Stimulated activated CD8-positive, alpha-beta memory T cell treated with anti-CD3 and anti-CD28 coated beads, Interleukin-2, amount 100 ng/mL, for 1 hour (primary cell): ENCODE data around the gene MARCHF2.
"Not testable (repeated sequence)": the region's sequence is repeated elsewhere in the genome, so short reads cannot be mapped to it uniquely, and the experiment has no call there.

Experiments used
- DNase-seq, 2 donors: peaks; one replicate each; pipeline ENCODE4 v3.0.0-alpha.2; 2020; ENCODE audit warnings: low read depth in 2 of 2

The MARCHF2 gene

GRCh38 chr19:8410718-8411117, 2.4 kb upstream of the MARCHF2 start:
- not testable (repeated sequence) for DNase-seq

DNA sequence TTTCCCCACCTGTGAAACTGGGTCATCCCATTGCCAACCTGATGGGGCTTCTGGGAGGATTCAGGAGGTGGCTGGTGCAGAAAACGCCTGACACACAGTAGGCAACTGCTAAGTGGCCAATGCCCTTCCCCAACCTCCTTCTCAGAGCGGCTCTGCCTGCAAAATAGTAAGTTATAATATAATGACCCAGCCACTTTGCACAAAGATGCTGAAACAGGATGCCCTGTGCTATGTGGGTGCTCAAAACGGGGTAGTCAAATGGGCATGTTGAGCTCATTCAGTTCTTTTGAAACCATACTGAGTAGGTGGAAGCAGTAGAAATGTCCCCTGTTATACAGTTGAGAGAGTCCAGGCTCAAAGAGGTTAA, 507 bp downstream of the MARCHF2 start:
- DNase-seq: no peak

DNA sequence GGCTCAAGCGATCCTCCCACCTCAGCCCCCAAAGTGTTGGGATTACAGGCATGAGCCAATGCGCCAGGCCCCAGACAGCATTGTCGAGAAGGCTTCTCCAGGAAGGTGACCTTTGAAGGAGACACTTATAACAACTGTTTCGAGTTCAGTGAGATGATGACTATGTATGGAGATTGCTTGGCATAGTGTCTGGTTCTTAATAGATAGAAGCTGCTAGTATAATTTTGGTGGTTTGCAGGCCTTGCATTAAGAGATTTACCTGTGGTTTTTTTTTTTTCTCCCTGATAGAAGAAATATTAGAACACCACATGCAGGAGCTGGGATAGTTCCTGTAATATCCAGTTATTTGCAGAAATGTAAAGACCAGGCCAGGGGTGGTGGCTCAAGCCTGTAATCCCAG, 3.7 kb downstream of the MARCHF2 start:
- no peak for DNase-seq

DNA sequence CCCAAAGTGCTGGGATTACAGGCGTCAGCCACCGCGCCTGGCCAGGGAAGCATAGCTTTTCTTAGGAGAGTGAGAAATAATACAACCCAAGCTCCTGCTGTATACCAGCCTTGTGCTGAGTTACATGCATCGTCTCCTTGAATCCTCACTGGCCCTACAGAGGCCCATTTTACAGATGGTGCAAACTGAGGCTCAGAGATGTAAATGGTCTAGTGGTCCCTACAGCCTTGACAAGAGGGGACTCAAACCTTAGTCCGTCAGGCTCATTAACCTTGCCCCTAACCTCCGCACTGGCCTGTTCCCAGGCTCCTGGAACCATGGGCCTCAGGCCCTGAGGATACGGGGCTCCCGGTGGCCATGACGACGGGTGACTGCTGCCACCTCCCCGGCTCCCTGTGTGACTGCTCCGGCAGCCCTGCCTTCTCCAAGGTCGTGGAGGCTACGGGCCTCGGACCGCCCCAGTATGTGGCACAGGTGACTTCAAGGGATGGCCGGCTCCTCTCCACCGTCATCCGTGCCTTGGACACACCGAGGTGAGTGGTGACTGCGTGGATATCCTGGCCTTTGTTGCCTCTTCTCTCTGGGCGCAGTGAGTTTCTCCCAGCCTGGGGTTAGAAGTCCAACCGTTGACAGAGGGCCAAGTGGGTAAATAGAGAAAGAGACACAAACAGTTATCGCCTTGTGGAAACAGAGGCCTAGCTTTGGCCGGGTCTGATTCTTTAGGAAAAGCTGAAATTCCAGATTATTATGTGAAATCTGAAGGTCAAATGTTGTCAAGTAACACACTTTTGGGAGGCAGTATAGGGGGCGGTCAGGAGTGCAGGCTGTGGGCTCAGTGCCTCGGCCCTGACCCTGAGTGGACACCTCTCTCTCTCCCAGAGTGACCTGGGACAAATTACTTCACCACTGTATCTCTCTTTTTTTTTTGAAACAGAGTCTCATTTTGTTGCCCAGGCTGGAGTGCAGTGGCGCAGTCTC, 8.7 kb downstream of the MARCHF2 start:
- no peak for DNase-seq

- DNase-seq: no peak
Measured at GRCh38 chr19:8423817-8424223, 10.7 kb downstream of the MARCHF2 start.

DNA sequence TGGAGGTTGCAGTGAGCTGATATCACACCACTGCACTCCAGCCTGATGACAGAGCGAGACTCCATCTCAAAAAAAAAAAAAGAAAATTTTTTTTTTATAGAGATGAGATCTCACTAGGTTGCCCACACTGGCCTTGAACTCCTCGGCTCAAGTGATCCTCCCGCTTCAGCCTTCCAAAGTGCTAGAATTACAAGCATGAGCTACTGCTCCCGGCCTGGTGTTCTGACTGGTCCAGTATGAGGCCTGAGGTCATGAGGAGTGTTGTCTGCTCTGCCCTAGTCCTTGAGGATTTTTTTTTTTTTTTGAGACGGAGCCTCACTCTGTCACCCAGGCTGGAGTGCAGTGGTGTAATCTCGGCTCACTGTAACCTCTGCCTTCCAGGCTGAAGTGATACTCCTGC, 12.2 kb downstream of the MARCHF2 start:
- DNase-seq: not testable (repeated sequence)

DNA sequence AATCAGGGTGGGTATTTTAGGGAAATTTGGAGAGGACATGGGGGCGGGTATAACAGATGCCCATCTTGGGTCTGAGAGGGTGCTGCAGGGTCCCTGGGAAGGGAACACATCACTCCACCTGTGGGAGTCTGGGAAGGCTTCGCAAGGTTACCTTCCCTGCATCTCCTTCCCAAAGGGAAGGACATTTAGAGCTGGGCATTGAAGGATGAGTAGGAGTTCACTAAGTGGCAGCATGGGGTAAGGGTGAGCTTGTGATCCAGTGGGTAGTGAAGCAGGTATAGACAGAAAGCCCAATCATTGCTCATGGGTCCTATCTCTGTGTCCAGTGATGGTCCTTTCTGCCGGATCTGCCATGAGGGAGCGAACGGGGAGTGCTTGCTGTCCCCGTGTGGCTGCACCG, 13.2 kb downstream of the MARCHF2 start:
- DNase-seq: no peak

DNA sequence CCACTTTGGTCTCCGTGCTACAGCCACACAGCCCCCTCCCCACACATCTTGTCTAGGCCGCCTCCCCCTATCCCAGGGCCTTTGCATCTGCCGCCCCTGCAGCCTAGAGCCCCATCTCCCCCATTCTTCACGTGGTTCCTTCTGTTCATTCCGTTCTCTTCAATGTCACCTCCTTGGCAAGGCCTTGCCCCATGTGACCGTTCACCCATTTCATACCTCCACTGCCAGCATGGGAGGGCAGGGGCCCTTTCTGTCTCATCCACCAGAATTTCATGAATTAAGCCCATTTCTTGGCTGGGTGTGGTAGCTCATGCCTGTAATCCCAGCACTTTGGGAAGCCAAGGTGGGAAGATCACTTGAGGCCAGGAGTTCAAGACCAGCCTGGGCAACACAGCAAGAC, 15.9 kb downstream of the MARCHF2 start:
- no peak for DNase-seq

GRCh38 chr19:8429826-8430225, 16.7 kb downstream of the MARCHF2 start:
- no peak for DNase-seq

DNA sequence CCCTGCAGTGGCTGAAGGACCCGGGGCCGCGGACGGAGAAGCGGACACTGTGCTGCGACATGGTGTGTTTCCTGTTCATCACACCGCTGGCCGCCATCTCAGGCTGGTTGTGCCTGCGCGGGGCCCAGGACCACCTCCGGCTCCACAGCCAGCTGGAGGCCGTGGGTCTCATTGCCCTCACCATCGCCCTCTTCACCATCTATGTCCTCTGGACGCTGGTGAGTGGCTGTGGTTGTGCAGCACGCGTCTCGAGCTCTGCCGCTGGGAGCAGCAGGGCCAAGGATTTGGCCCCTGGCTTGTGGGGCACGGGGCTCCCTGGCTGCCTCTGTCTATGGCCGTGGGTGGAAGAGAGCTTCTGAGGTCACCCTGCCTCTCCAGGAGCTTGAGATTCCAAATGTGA, 17.5 kb downstream of the MARCHF2 start:
- no peak for DNase-seq

DNA sequence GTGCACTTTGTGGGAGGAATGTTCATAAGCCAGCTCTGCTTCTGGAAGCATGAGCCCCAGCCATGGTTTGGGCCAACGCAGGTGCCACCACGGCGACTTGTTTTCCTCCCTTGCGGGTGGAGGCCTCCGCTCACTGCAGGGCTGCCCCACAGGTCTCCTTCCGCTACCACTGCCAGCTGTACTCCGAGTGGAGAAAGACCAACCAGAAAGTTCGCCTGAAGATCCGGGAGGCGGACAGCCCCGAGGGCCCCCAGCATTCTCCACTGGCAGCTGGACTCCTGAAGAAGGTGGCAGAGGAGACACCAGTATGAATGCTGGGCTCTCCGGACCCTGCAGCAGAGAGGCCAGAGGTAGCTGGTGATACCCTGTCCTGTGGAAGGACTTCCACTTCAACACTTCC, 25.1 kb downstream of the MARCHF2 start:
- no peak for DNase-seq

DNA sequence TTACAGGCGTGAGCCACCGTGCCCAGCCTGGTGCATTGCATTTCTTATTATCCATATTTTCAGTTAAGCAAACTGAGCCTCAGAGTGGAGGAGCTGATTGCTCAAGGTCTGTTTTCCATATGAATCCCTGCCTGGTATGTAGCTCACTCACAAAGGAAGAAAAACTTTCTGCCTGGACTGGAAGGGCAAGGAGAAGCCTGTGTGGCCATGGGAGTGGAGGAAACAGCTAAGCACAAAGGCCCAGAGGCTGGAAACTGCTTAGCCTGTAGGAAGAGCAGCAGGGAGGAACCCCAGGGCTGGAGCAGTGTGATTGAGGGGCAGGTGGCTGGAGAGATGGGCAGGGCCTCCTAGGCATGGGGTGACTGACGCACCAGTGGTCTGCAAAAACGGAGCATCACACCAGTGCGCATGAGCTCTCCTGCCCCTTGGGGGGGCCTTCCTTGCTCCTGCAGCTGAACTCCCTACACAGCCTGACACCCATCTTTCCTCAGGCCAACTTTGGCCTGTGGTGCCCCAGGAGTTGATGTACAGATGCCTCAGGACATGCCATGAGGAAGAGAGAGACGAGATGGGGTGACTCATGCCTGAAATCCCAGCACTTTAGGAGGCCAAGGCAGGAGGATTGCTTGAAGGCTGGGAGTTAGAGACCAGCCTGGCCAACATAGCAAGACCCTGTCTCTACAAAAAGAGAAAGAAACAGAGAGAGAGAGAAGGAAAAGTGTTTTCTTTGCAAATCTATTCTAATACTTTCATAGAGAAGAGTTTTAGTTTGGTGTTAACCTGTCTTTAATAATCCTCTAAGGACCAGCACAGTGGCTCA, 28.8 kb downstream of the MARCHF2 start:
- DNase-seq: no peak

GRCh38 chr19:8444140-8444676, 31.1 kb downstream of the MARCHF2 start:
- DNase-seq: not testable (repeated sequence)

GRCh38 chr19:8444677-8445487, 31.8 kb downstream of the MARCHF2 start, which contains the start of gene HNRNPM:
TSS of gene HNRNPM (plus strand) at chr19:8444975. CDS start at chr19:8444999, 24 bp downstream.
- DNase-seq: peak; percentile 100

DNA sequence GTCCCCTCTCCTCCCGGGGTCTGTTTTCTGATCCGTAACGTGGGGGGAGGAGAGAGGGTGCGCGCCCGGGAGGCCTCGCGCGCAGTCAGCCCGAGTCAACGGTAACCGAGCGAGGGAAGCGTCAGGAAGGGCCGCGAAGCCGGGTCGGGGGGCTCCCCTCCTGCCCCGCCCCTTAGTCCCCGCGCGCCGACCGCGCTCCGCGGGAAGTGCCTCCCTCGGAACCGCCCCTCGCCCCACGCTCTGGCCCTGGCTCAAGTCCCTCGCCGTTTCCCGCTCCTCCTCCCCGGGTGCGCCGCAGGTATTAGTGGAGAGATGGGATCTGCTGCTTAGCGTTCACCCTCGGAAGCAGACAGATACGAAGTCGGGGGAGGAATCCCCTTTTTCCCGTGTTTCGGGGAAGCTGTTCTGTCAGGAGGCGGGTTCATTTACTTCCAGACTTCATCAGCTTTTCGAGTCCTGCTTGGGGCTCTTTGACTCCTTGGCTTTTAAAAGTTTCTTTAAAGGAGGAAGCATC, 32.4 kb downstream of the MARCHF2 start:
- peak; percentile 4 to 18 for DNase-seq

- no peak for DNase-seq
Measured at GRCh38 chr19:8446061-8446709, 33.1 kb downstream of the MARCHF2 start.

DNA sequence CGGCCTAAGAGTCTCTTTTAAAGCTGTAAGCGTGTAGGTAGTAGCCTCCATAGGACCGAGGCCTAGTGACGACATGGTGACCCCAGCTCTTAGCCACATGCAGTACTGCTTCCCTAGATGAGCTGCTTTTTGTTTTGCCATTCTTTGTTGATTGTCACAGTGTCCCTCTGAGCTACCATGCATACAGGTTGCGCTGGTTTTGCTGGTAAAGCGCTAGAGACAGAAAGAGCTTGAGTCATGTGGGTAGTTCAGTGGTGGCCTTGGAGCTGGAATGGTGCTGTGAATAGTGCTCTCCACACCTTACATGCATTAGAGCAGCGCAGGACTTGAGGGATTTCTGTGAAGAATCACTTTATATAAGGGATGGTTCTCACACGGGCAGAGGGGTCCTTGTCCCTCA, 36.7 kb downstream of the MARCHF2 start:
- no peak for DNase-seq

GRCh38 chr19:8451377-8451776, 38.3 kb downstream of the MARCHF2 start:
- DNase-seq: no peak

- peak in 1 of 2 donors; percentile 6 for DNase-seq
Measured at GRCh38 chr19:8451885-8452284, 38.8 kb downstream of the MARCHF2 start.

DNA sequence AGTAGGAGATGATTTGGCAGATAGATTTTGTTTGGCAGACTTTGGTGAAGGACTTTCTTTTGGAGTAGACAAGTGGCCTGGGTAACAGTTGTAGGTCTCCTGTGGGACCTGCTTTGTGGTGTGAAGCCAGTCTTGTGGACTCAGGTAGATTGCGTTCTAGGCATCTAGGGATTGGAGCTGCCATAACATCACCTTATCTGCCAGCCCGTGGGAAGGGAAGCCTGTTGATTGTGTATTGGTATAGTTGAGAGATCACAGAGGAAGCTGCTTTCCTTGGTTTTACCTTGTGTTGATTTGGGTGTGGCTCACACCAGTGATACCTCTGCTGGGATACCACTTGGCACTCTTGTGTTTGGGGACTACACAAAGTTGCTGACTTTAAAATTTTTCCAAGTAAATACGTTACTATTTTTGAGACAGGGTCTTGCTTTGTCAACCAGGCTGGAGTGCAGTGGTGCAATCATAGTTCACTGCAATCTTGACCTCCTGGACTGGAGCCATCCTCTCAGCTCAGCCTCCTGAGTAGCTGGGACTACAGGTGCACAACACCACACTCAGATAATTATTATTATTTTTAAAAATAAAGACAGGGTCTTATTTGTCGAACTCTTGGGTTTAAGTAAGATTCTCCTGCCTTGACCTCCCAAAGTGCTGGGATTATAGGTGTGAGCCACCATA, 39.5 kb downstream of the MARCHF2 start:
- no peak for DNase-seq
